C4-2B (cell line): ENCODE data around the gene STX8.

Experiments used
- H3K27ac ChIP-seq: fragments of 450-650 bp; 2 replicates; pipeline ENCODE4 v1.5.1; 2017
- ZFX ChIP-seq: fragments of 450-650 bp; IDR thresholded peaks from 2 replicates; pipeline ENCODE4 v1.6.1; 2017
- TF ChIP-seq, protein P1 (sequence below): fragments of 450-650 bp; conservative IDR thresholded peaks from 2 replicates; pipeline ENCODE4 v1.5.1; 2017; ENCODE audit warnings: mild to moderate bottlenecking

Gene STX8

DNA sequence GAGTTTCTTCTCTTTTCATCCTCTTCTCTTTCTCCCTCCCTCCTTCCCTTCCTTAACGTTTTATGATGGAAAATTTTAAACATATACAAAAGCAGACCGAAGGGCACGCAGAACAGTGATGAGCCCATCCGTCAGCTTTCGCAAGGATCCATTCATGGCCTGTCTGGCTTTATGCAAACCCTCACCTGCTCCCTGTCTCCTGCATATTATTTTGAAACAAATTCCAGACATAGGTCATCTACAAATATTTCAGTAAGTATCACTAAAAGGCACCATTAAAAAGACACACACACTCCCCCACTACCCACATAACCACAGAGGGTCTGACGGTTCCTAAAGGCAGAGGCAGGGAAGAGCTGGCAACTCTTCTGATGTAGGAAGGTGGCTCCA is 319.3 kb downstream of the STX8 start:
- no peak overlapping the region for H3K27ac ChIP-seq
- no peak for TF ChIP-seq ZFX
- TF ChIP-seq, protein P1, sequence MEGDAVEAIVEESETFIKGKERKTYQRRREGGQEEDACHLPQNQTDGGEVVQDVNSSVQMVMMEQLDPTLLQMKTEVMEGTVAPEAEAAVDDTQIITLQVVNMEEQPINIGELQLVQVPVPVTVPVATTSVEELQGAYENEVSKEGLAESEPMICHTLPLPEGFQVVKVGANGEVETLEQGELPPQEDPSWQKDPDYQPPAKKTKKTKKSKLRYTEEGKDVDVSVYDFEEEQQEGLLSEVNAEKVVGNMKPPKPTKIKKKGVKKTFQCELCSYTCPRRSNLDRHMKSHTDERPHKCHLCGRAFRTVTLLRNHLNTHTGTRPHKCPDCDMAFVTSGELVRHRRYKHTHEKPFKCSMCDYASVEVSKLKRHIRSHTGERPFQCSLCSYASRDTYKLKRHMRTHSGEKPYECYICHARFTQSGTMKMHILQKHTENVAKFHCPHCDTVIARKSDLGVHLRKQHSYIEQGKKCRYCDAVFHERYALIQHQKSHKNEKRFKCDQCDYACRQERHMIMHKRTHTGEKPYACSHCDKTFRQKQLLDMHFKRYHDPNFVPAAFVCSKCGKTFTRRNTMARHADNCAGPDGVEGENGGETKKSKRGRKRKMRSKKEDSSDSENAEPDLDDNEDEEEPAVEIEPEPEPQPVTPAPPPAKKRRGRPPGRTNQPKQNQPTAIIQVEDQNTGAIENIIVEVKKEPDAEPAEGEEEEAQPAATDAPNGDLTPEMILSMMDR = no peak

DNA sequence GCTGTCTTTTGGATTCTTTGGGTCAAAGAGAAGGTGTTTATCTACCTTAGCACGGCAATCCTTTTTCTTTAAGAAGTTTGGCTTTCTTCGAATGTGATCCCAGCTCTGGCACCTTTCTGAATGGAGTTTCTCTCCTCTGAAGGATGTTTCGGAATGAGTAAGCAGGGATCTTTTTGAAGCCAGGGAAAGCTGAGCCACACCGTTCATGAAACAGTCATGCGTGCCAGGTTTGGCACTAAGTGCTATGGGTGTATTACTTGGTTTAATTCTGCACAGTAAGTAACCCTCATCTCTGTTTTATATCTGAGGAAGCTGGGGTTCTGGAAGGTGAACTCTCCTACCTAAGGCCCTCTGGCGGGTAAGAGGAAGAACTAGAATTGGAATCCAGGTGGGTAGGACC is 319.8 kb downstream of the STX8 start:
- TF ChIP-seq, protein P1 = no peak
- TF ChIP-seq ZFX = no peak

DNA sequence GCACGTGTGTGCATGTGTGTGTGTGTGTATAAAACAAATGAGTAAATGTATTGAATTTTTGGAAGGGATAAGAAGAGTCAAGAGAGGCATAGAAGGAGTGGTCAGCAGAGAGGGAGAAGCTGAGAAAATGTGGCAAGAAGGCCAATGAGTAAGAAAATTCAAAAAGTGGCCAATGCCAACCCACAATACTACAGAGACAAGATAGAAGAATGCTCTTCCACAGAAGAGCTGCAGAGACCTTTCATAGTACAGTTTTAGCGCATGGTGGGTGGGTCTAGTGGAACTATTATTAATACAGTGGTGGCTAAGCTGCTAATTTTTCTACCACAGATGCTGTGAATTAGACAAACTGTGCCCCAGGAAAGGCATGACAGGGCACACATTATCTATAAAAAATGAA is 320.8 kb downstream of the STX8 start:
- H3K27ac ChIP-seq = no peak overlapping the region
- TF ChIP-seq, protein P1 = no peak
- TF ChIP-seq ZFX = no peak

More for the DNA sequence above, 319.8 kb downstream of the STX8 start:
- no peak overlapping the region for H3K27ac ChIP-seq

DNA sequence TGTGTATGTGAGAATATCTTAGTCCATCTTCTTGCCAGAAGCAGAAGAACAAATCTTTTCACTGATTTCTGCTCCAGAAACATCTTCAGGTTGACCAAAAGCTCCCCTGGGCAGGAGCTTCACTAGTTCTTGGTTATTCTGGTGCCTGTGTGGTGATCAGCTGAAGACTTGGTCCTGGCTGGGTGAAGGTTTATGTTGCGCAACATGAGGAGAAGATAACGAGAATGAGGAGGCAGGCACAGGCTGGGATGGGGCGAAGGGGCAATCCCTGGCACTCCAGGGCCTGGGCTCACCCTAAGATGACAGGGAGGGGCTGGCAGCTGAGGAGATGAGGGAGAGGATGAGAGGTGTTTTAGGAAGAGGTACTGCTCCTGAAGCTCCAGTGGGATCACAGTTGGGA is 322.3 kb downstream of the STX8 start:
- no peak for TF ChIP-seq ZFX
- TF ChIP-seq, protein P1 = no peak
- H3K27ac ChIP-seq = no peak overlapping the region

DNA sequence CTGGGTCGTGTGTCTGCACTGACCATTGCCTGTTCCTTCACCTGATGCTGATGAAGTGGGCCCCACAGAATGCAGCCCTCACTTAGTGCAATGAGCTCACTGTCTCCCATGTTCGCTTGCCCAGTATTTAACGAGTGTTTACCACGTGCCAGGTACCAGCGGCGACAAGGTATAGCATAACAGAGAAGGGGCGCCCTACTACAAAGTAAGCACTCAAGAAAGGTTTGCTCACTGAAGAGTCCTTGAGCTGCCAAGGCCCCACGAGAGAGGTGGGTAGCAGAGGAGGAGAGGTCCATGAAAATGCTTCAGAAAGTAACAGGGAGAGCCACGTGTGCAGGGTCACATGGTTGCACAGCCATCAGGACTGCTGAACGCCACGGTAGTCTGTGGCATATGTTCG is 324.3 kb downstream of the STX8 start:
- H3K27ac ChIP-seq = no peak overlapping the region
- TF ChIP-seq, protein P1 = no peak
- TF ChIP-seq ZFX = no peak

DNA sequence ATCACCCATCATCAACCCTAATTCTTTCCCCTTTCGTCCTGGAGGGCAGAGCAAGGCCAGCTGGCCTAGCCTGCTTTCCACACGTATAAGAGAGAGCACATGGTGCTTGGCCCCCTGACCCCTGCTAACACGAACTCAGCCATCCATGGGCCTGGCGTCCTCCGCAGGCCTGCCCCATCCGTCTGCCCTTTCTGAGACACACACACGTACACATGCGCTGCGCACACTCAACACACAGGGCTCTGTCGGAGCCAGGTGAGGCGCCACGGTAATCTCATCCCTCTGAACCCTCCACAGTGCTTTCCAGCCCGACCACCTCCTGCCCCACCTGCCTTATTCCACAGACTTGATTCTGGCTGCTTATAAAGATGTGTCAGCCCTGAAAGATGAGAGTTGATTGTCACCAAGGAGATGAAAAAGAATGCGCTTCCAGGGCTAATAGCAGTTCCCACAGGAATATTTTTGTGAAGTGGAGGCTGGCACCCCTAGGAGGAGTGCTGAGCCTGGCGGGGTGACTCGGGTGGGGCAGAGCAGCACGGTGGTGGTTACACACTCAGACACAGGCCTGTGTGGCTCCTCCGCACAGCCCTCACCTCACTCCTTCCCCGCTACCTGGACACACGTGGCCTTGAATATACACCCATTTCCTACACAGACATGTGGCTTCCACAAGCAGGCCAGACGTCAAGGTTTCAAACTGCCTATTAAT is 326.2 kb downstream of the STX8 start:
- H3K27ac ChIP-seq = no peak overlapping the region
- TF ChIP-seq ZFX = no peak

DNA sequence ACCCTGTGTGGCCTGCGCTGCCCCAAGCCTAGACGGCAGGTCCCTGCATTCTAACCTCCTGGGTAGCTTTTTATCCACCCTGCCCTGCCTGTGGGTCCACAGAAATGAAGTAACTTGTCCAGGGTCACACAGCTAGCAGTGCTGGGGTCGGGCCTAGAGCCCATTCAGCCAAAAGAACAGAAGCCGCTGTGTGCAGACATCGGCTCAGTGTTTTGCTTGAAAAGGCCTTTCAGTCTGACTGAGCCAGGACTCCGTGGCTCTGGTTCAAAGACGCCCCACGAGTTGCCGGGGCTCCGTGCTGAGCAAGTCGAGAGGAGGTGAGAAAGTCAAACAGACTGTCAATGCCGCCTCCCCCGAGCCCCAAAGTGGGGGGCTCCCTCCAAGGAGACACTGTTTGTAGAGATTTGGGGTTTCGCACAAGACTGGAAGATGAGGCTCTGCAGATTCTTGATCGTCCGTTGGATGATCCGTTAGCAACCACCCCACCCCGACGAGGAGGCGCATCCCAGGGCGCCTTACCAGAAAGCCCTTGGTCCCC is 328.1 kb downstream of the STX8 start:
- H3K27ac ChIP-seq = no peak overlapping the region
- TF ChIP-seq, protein P1 = no peak
- no peak for TF ChIP-seq ZFX
